GM13977 (cell line): Measurements from ENCODE around the gene MOSPD3.

Experiments used
- DNase-seq: peaks from one replicate; pipeline ENCODE4 v3.0.0; 2012; ENCODE audit warnings: low spot score
- in situ Hi-C: fragments of 300-500 bp; cut with MboI; formaldehyde crosslinking; loops from one replicate; pipeline ENCODE4 v1.12.0; 2022; ENCODE audit warnings: low sequenced_read_pairs, low pct_unique_long_range_greater_than_20kb, mixed read lengths, inconsistent platforms; ENCODE audit not compliant: unreplicated experiment
- TF ChIP-seq, protein P1 (sequence below): IDR thresholded peaks from 2 replicates; pipeline ENCODE4 v1.5.1; 2012; ENCODE audit warnings: mild to moderate bottlenecking, control low read depth; ENCODE audit not compliant: insufficient read depth; ENCODE audit errors: extremely low read depth, missing control alignments

Gene MOSPD3

DNA sequence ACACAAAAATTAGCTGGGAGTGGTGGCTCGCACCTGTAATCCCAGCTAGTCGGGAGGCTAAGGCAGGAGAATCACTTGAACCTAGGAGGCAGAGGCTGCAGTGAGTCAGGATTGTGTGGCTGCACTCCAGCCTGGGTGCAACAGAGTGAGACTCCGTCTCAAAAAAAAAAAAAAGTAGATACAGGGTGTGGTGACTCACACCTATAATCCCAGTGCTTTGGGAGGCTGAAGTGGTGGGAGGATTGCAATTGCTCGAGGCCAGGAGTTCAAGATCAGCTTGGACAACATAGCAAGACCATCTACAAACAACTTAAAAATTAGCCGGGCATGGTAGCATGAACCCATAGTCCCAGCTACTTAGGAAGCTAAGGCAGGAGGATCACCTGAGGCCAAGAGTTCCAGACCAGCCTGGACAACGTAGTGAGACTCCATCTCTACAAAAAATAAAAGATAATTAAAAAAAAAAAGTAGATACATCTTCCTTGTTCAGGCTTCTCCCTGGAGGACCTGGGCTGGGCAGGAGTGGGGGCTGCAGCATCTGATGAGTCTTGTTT is 2.0 kb downstream of the MOSPD3 start:
- in situ Hi-C loops = no loop called here
- no peak for DNase-seq
- TF ChIP-seq, protein P1, sequence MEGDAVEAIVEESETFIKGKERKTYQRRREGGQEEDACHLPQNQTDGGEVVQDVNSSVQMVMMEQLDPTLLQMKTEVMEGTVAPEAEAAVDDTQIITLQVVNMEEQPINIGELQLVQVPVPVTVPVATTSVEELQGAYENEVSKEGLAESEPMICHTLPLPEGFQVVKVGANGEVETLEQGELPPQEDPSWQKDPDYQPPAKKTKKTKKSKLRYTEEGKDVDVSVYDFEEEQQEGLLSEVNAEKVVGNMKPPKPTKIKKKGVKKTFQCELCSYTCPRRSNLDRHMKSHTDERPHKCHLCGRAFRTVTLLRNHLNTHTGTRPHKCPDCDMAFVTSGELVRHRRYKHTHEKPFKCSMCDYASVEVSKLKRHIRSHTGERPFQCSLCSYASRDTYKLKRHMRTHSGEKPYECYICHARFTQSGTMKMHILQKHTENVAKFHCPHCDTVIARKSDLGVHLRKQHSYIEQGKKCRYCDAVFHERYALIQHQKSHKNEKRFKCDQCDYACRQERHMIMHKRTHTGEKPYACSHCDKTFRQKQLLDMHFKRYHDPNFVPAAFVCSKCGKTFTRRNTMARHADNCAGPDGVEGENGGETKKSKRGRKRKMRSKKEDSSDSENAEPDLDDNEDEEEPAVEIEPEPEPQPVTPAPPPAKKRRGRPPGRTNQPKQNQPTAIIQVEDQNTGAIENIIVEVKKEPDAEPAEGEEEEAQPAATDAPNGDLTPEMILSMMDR = no peak

DNA sequence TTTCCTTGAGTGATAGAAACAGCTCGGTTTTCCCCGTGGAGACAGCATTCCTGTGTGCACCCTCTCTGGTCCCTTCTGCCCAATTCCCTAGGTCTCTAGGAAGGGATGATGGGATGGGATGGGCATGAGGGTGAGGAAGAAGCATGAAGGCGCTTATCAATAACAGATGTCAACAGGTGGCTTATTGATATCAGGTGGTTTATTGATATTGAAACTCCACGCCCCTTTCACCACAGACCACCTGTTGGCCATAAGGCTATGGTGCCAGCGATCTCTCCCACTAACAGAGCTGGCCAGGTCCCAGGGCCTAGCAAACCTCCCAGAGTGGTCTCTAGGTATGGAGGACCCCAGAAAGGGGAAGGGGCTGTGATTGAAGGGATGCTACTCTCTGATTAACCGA is 7.9 kb downstream of the MOSPD3 start:
- no peak for DNase-seq
- in situ Hi-C loops = no loop called here
- TF ChIP-seq, protein P1 = no peak

DNA sequence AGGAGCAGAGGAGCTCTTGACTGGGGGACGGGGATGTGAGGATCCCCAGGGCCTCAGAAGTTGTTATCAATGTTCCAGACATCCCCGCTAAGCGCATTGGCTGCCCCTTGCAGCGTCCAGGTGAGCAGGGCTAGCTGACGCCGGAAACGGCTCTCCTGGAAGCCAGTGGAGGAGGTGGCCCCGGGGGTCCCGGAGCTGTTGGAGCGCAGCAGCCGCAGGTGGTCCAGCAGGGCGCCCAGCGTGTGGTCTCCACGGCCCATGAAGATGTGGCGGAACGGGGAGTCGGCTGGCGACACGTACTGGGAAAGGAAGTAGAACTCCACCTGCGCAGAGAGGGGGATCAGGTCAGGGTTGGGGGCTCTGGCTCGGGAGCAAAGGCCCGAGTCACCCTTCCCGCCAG is 8.5 kb downstream of the MOSPD3 start:
- TF ChIP-seq, protein P1 = no peak
- DNase-seq = no peak
- in situ Hi-C loops = no loop called here

DNA sequence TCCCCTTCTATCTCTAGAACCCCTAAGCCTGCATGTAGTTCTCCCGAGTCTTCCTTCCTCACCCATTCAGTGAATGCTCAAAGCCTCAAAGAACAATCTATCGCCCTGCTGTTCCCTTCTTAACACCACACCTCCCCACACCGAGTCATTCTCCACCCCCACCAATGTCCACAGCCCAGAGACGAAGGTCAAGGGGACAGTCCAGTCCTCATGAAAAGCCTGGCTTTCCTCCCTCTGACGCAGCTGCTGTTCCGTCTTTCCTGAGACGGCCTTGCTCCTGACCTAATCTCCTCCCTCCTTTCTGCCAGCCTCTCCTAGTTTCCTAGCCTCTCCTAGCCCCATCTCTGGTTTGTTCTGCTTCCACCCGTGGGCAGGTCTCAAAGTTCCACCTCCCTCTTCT is 9.2 kb downstream of the MOSPD3 start:
- no peak for DNase-seq
- in situ Hi-C loops = no loop called here
- TF ChIP-seq, protein P1 = no peak

DNA sequence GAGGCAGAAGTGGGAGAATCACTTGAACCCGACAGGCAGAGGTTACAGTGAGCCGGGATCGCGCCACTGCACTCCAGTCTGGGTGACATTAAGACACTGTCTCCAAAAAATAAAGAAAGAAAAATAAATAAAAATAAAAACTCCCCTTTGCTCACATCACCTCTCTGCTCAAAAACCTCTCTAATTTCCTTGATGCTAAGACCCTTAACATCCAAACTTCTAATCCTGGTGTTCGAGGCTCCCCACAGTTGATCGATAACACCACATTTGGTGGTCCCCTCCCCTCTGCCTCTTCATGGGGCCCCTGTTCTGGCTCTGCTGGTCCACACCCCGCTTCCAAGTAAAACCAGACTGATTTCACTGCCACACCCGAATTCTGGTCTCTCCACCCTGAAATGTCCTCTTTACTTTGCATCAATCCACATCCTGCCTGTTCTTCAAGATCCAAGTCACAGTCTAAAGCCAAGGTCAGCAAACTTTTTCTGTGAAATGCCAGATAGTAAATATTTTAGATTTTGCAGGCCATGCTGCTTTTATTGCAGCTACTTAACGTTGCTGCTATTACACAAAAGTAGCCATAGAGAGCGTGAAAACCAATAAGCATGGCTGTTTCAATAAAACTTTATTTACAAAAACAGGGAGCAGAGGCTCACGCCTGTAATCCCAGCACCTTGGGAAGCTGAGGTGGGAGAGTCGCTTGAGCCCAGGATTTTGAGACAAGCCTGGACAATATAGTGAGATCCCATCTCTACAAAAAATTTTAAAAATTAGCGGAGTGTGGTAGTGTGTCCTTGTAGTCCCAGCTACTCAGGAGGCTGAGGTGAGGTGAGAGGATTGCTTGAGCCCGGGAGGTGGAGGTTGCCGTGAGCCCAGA is 11.8 kb downstream of the MOSPD3 start:
- no peak for DNase-seq
- TF ChIP-seq, protein P1 = no peak
- in situ Hi-C loops = no loop called here

DNA sequence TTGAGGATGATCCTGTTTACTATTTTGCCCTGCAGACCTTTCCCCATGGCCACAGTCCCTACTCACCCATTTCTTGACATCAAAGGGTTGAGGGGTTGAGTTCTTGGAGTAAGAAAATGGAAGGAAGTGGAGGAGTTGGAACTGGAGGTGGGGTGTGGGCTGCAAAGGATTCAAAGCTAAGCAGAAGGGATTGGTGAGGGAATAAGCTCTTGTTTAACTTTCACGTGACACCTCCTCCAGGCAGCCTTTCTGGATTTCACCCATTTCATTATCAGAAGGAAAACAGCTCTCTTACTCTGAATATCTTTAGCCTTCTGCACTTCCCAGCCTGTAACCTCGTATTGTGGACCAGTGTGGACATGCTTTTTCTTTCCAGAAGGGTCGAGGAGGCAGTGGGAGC is 13.7 kb downstream of the MOSPD3 start:
- in situ Hi-C loops = no loop called here
- DNase-seq = no peak
- TF ChIP-seq, protein P1 = no peak
